ENCODE measurements around the gene CIC.
"Not testable (repeated sequence)": the region's sequence is repeated elsewhere in the genome, so short reads cannot be mapped to it uniquely, and the experiment has no call there.

The CIC gene

GRCh38 chr19:42339126-42339860, 70.2 kb downstream of the CIC start:
- DNase-seq, result not testable (repeated sequence)

GRCh38 chr19:42339922-42340321, 70.9 kb downstream of the CIC start:
- not testable (repeated sequence) for DNase-seq

- no peak for DNase-seq
These were observed 74.5 kb downstream of the CIC start for GRCh38 chr19:42343344-42344110.

- no peak for DNase-seq
These were observed 75.4 kb downstream of the CIC start for GRCh38 chr19:42344336-42344893.
